Fibroblast of the aortic adventitia (primary cell): ENCODE measurements around the gene MGAT4B. TPM values are rescaled to one million over a fixed set of nuclear protein-coding genes. Genes with fewer than 3 reads are reported as not detected.
A peak's percentile ranks its signal among the peaks of the same experiment; 100 is the strongest.

Experiments
- DNase-seq: peaks from one replicate; pipeline ENCODE4 v3.0.0-alpha.2; 2010; ENCODE audit warnings: low read depth
- H3K4me3 ChIP-seq: 2 replicates; pipeline ENCODE4 v1.5.1; 2011; ENCODE audit warnings: low read depth, mild to moderate bottlenecking, control low read depth, low read length, moderate library complexity
- total RNA-seq: library from RNA; depleted of rRNA; stranded (reverse); fragments of >200 nt; gene quantifications from 2 replicates; pipeline ENCODE4 v1.2.3, GENCODE V29; 2012; ENCODE audit warnings: low replicate concordance
- TF ChIP-seq, protein P1 (sequence below): IDR thresholded peaks from 2 replicates; pipeline ENCODE4 v1.5.1; 2011; ENCODE audit warnings: mild to moderate bottlenecking, low read length, control low read depth, inconsistent platforms; ENCODE audit not compliant: insufficient read depth

Gene MGAT4B
- total RNA-seq, 1 donor = 141 TPM

DNA sequence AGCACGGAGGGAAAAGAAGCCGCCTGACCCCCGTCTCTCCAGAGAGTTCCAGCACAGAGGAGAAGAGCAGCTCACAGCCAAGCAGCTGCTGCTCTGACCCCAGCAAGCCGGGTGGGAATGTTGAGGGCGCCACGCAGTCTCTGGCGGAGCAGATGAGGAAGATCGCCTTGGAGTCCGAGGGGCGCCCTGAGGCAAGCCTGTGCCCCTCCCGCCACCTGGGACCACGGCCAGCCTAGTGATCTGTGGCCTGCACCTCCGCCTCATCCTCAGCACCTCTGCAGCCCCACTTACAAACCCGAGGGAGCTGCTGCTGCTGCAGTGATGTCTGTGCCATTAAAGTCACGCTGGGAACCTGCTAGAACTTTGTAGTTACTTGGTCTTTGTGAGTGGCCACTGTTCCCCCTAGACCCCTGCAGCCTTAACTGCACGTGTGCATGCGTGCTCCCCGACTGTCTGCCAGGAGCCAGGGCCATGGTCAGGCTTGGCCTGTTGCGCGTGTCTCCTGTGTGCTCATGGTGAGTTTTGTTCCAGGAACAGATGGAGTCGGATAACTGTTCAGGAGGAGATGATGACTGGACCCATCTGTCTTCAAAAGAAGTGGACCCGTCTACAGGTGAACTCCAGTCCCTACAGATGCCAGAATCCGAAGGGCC is 26.5 kb upstream of the MGAT4B start:
- TF ChIP-seq, protein P1, sequence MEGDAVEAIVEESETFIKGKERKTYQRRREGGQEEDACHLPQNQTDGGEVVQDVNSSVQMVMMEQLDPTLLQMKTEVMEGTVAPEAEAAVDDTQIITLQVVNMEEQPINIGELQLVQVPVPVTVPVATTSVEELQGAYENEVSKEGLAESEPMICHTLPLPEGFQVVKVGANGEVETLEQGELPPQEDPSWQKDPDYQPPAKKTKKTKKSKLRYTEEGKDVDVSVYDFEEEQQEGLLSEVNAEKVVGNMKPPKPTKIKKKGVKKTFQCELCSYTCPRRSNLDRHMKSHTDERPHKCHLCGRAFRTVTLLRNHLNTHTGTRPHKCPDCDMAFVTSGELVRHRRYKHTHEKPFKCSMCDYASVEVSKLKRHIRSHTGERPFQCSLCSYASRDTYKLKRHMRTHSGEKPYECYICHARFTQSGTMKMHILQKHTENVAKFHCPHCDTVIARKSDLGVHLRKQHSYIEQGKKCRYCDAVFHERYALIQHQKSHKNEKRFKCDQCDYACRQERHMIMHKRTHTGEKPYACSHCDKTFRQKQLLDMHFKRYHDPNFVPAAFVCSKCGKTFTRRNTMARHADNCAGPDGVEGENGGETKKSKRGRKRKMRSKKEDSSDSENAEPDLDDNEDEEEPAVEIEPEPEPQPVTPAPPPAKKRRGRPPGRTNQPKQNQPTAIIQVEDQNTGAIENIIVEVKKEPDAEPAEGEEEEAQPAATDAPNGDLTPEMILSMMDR = no peak
- H3K4me3 ChIP-seq = no peak overlapping the region
- no peak for DNase-seq

DNA sequence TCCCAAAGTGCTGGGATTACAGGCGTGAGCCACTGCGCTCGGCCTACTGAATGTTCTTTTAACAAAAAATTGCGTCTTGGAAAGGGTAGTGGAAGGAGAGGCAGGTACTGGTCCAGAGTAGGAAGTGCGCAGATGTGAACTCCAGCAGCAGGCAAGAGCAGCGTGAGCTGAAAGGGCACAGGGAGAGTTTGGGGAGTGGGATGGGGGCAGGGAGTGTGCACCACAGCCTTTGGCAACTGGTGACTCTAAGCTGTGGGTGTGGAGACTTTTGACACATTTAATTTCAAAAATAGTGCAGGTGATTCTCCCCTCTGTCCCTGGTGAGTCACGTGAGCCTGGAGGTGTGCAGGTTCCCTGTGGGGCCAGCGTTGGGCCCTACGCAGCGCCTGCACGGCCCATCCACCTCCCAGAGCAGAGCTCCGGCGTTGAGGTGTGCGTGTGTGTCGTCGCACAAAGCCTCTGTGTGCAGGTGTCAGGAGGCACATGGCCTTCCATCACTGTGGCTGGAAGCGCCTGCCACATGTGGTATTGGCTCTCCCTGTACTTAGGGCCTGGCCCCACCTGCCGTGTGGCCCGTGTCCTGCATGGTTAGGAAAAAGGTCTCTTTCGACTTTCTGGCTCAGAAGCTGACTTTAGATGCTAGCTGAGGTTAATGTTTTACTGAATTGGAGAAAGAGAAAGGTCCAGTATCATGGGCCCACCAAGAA is 25.5 kb upstream of the MGAT4B start:
- DNase-seq = no peak

DNA sequence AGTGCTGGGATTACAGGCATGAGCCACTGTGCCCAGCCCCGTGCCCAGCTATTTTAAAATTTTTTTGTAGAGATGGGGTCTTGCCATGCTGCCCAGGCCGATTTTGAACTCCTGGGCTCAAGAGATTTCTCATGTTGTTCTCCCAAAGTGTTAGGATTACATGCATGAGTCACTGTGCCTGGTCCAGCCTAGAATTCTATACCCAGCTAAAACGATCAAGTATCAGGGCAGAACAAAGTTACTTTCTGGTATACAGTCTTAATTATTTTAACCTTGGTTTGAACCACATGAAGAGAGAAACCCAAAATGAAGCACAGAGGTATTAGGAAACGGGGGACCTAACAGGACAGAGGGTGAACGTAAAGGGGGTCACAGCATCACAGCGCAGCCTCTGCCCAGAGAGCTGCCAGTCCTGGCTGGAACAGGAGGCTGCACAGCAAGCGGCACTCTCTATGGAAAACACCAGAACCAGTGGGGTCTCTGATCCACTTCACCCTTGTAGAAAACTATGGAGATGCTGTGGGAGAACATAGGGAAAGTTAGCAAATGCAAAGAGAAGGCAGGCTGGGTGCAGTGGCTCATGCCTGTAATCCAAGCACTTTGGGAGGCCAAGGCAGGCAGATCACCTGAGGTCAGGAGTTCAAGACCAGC is 24.3 kb upstream of the MGAT4B start:
- peak; percentile 4 for DNase-seq
- TF ChIP-seq, protein P1 = no peak
- H3K4me3 ChIP-seq = no peak overlapping the region

More for the DNA sequence above, 25.5 kb upstream of the MGAT4B start:
- H3K4me3 ChIP-seq = no peak overlapping the region
- TF ChIP-seq, protein P1 = no peak

DNA sequence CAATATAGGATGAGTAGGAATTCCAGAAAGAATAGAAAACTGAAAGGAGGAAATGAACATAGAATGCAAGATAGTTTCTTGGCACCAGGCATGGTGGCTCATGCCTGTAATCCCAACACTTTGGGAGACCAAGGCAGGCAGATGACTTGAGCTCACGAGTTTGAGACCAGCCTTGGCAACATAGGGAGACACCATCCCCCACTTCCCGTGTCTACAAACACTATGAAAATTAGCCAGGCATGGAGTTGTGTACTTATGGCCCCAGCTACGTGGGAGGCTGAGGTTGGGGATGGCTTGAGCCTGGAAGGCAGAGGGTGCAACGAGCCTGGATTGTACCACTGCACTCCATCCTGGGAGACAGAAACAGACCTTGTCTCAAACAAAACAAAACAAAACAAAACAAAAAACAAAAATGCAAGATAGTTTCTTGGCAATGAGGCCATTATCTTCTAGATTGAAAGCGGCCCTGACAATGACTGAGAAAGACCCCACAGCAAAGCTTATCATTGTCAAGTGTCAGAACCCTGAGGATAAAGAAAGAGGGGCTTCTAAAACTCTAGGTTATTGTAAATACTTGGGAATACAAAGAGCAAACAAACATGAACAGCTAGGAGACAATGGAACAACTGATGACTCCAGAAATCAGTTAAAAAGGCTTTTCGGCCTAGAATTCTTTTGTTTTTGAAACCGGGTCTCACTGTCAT is 23.2 kb upstream of the MGAT4B start:
- no peak overlapping the region for H3K4me3 ChIP-seq
- DNase-seq = peak; percentile 24
- TF ChIP-seq, protein P1 = no peak

DNA sequence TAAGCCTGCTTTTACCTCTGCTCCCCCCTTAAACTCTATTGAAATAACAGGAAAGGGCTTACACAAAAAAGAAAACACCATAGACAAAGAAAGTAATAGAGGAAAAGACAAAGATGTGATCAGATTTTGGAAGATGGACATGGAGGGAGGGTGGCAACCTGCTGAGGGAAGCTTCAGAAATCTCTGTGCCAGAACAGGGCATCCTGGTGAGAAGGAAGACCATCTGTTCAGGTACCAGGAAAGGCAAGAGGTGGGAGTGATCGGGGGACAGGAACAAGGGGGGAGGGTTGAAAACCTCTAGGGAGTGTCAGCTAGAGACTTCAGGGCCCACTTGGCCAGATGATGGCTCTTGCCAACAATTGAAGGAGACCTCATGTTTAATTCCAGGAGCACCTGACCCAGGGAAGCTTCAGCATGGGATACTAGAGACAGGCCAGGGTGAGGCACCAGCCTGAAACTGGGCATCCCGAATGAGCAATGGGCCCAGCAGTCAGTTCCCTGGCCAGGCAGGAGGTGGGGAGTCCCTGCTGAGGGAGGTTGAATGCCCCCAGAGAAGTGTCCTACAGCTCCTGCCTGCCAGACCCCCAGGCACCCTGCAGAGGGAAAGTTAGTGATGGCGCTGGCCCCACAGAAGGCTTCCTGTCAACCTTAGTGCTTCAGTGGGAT is 22.2 kb upstream of the MGAT4B start:
- H3K4me3 ChIP-seq = no peak overlapping the region
- DNase-seq = peak; percentile 5
- TF ChIP-seq, protein P1 = no peak

GRCh38 chr5:179827680-179828079 is 21.0 kb upstream of the MGAT4B start:
- H3K4me3 ChIP-seq = peak overlapping the region; percentile 9
- DNase-seq = no peak
- TF ChIP-seq, protein P1 = no peak
